Mucosa of descending colon (tissue), 3 donors: Measurements from ENCODE around the gene TBC1D23. TPM values are rescaled to one million over a fixed set of nuclear protein-coding genes. Genes with fewer than 3 reads are reported as not detected.
"Not testable (repeated sequence)": the region's sequence is repeated elsewhere in the genome, so short reads cannot be mapped to it uniquely, and the experiment has no call there.

Experiments used
- ATAC-seq: fragments of 200-7000 bp; cut with Tn5 transposase; one replicate; pipeline ENCODE4 v1.9.1; 2020; ENCODE audit warnings: mild to moderate bottlenecking, moderate library complexity
- DNase-seq, 3 donors: peaks; one replicate each; pipeline ENCODE4 v3.0.0-alpha.2; 2020
- H3K36me3 ChIP-seq: fragments of 200-600 bp; one replicate; pipeline ENCODE4 v1.8.0; 2021; ENCODE audit warnings: low read depth, mild to moderate bottlenecking
- H3K4me1 ChIP-seq: fragments of 200-600 bp; one replicate; pipeline ENCODE4 v1.8.0; 2021; ENCODE audit warnings: low read depth, mild to moderate bottlenecking
- H3K4me3 ChIP-seq: fragments of 200-600 bp; one replicate; pipeline ENCODE4 v1.8.0; 2021; ENCODE audit warnings: mild to moderate bottlenecking
- H3K9me3 ChIP-seq: fragments of 200-600 bp; one replicate; pipeline ENCODE4 v1.8.0; 2021; ENCODE audit warnings: mild to moderate bottlenecking
- intact Hi-C, 2 donors: fragments of 100-400 bp; cut with DNase I in 1 of 2; cut with micrococcal nuclease in 1 of 2; formaldehyde crosslinking; loops; one replicate each; pipeline versions ENCODE4 v1.11.0 to v1.11.1; 2022; cut with DNase I, micrococcal nuclease
- total RNA-seq, 3 donors: library from RNA; stranded (reverse); fragmentation: NEBNext Ultra II Directional in 2 of 3; extraction: Animal tissue kit (Norgen Biotek cat#: 25700) in 2 of 3; gene quantifications; one replicate each; pipeline versions ENCODE4 v1.2.1 to v1.2.4, GENCODE V29; 2021 to 2023
- TF ChIP-seq, protein P1 (sequence below): fragments of 200-600 bp; IDR thresholded peaks from one replicate; pipeline ENCODE4 v1.8.0; 2022; ENCODE audit warnings: antibody characterized with exemption, mild to moderate bottlenecking
- donor health status: DM: no; HTN: no; CAD: no; lungs with moderate emphysema.
- donor health status: DM: no; HTN: no; CAD: no.
- donor health status: DM: no; HTN: yes; CAD: no.

TBC1D23 gene
- total RNA-seq, 3 donors from 2014 or later = 43.5 to 45.6 (median 44.0) TPM

DNA sequence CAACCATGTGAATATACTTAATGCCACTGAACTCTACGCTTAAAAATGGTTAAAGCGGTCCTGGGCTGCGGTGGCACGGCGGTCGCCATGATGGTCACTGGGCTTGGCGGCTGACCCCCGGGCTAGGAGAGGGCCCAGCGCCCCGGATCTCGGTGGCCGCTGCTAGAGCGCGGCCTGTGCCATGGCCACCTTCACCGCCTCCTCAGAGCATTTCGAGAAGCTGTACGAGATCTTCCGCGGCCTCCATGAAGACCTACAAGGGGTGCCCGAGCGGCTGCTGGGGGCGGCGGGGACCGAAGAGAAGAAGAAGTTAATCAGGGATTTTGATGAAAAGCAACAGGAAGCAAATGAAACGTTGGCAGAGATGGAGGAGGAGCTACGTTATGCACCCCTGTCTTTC lies 35.6 kb upstream of the TBC1D23 start:
- no peak for ATAC-seq
- H3K9me3 ChIP-seq = peaks cover 2% of the 10 kb centered on the region
- intact Hi-C loops = no loop called here

DNA sequence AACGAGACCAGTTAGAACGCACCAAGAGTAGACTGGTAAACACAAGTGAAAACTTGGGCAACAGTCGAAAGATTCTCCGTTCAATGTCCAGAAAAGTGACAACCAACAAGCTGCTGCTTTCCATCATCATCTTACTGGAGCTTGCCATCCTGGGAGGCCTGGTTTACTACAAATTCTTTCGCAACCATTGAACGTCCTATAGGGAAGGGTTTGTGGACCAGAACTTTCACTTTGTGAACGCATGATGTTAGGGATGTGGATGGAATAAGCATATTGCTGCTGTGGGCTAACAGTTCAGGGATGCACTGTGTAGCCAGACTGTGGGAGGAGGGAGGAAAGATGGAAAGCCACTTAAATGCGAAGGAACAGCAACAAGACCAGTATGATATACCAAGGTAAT lies 34.9 kb upstream of the TBC1D23 start:
- TF ChIP-seq, protein P1, sequence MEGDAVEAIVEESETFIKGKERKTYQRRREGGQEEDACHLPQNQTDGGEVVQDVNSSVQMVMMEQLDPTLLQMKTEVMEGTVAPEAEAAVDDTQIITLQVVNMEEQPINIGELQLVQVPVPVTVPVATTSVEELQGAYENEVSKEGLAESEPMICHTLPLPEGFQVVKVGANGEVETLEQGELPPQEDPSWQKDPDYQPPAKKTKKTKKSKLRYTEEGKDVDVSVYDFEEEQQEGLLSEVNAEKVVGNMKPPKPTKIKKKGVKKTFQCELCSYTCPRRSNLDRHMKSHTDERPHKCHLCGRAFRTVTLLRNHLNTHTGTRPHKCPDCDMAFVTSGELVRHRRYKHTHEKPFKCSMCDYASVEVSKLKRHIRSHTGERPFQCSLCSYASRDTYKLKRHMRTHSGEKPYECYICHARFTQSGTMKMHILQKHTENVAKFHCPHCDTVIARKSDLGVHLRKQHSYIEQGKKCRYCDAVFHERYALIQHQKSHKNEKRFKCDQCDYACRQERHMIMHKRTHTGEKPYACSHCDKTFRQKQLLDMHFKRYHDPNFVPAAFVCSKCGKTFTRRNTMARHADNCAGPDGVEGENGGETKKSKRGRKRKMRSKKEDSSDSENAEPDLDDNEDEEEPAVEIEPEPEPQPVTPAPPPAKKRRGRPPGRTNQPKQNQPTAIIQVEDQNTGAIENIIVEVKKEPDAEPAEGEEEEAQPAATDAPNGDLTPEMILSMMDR = no peak
- ATAC-seq (no peak), DNase-seq (no peak)
- Histone ChIP-seq H3K9me3 (no peaks in the 10 kb centered on the region), H3K36me3 (no peaks in the 10 kb centered on the region), H3K4me3 (no peak overlapping the region), H3K4me1 (no peaks in the 10 kb centered on the region)
- intact Hi-C loops = no loop called here

More for the DNA sequence above, 35.6 kb upstream of the TBC1D23 start:
- Histone ChIP-seq H3K36me3 (no peaks in the 10 kb centered on the region), H3K4me1 (no peaks in the 10 kb centered on the region), H3K4me3 (no peak overlapping the region)
- TF ChIP-seq, protein P1 = no peak
- DNase-seq = no peak

DNA sequence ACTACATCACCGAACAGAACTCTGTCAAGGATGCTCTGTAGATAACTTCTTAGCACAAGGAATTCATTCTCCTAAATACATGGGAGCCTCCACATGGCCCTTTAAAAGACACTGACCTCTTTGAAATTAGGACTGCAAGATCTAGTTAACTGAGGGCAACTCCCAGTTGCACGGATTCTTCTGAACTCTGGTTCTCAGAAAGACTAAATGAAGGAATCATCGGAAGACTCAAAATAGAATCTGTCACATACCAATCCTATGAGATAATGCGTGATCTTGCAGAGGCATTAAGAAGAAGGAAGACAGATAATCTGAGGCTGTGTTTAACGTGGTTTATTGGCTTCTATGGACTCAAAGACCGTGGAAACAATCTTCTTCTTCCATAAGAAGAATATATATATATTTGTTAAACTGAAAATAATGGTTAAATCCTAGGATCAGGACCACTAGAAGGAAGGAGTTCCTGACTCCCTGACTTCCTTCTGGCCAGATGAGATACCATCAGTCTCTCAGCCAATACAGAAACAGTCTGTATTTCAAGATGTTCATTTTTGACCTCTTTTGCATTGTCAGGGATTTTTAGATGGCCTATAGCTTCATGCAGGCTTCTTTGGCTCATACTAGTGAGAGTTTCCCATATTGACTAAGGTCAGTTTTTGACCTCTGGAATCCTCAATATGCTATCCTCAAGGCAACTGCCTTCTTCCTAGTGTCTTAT lies 33.9 kb upstream of the TBC1D23 start:
- DNase-seq (no peak), ATAC-seq (no peak)
- Histone ChIP-seq H3K9me3 (no peaks in the 10 kb centered on the region), H3K4me3 (no peak overlapping the region), H3K36me3 (no peaks in the 10 kb centered on the region), H3K4me1 (no peaks in the 10 kb centered on the region)
- TF ChIP-seq, protein P1 = no peak
- intact Hi-C loops = no loop called here

DNA sequence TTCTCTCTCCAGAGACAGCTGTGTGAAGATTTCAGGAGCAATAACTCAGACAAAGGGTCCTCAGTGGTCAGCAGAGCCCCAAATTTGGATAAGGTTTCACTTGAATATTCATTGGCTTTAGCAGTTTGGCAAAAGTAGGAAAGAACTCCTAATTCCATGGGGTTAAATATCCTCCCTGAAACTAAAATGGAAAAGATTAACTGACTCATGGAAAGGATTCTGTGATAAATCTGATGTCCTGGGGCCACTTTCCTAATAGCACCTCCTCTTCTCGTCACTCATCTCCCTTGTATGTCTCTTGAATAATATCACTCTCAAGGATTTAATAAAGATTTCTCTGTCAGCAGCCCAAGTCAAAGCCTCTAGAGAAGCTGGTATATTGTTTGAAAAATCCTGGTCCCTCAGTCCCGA lies 33.3 kb upstream of the TBC1D23 start:
- Histone ChIP-seq H3K4me3 (no peak overlapping the region), H3K36me3 (no peaks in the 10 kb centered on the region), H3K4me1 (no peaks in the 10 kb centered on the region), H3K9me3 (no peaks in the 10 kb centered on the region)
- intact Hi-C loops = no loop called here
- no peak for DNase-seq
- no peak for ATAC-seq
- TF ChIP-seq, protein P1 = no peak

DNA sequence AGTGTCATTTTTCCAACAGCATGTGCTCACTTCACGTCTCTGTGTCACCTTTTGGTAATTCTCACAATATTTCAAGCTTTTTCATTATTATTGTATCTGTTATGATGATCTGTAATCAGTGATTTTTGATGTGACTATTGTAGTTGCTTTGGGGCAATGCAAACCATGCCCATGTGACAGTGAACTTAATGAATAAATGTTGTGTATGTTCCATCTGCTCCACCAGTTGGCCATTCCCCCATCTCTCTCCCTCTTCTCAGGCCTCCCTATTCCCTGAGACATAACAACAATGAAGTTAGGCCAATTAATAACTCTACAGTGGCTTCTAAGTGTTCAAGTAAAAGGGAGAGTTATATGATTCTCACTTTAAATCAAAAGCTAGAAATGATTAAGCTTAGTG lies 32.5 kb upstream of the TBC1D23 start:
- intact Hi-C loops = no loop called here
- H3K4me1 ChIP-seq = no peaks in the 10 kb centered on the region
- H3K4me3 ChIP-seq = no peak overlapping the region
- H3K36me3 ChIP-seq = no peaks in the 10 kb centered on the region
- ATAC-seq (no peak), DNase-seq (no peak)
- TF ChIP-seq, protein P1 = no peak
- H3K9me3 ChIP-seq = no peaks in the 10 kb centered on the region

DNA sequence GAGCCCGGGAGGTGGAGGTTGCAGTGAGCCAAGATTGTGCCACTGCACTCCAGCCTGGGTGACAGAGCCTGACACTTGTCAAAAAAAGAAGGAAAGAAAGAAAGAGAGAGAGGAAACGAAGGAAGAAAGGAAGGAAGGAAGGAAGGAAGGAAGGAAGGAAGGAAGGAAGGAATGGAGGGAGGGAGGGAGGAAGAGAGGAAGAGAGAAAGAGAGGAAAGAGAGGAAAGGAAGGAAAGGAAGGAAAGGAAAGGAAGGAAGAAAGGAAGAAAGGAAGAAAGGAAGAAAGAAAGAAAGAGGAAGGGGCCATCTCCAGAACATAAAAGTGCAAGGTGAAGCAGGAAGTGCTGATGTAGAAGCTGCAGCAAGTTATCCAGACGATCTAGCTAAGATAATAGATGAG lies 31.6 kb upstream of the TBC1D23 start:
- H3K4me1 ChIP-seq, H3K4me3 ChIP-seq, ATAC-seq, DNase-seq, H3K36me3 ChIP-seq, intact Hi-C loops, H3K9me3 ChIP-seq: not testable (repeated sequence)
